ENCODE results near the gene LCE5A. TPM values are rescaled to one million over a fixed set of nuclear protein-coding genes. Genes with fewer than 3 reads are reported as not detected.

LCE5A gene
- total and polyA plus RNA-seq, 9 of the 15 experiments (the other 6 are each of a cell fraction or from before 2014, with no cell fraction given) = not detected

DNA sequence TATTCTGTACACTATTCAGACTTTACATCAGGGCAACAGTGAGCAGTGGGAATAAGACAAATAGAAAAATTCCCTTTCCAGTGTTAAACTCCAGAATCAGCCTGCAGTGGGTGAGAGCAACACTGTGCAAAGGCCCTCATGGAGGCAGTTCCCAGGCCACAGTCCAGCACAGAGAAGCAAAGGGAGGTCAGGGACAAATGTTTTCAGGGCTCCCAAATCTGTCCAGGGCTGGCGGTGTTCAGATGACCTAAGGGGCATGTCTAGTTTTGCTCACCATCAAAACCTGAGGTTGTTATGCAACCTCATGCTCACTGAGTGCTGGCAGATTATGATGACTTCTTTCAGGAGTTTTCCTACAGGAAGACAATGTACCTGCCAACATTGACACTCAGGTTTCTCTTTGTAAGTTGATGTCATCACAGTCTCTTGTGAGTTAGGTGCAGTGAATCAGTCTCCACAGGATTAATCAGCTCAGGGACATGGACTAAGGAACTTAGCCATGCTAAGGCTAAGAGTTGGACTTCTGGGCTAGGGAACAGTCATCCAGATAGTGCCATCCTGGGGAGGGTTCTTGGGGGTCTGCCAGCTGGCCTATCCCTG lies 3.6 kb upstream of the LCE5A start (continued):
- TF ChIP-seq EP400 (IDR thresholded peaks at IDR 0.05) (no peak), ERF (CRISPR knock-in tag; IDR thresholded peaks at IDR 0.05) (no peak), MECOM (CRISPR knock-in tag; IDR thresholded peaks at IDR 0.05) (no peak), SNRNP70 (optimal IDR thresholded peaks at IDR 0.05; ENCODE audit: low read depth, low read length) (no peak), BRCA1 (IDR thresholded peaks at IDR 0.05) (no peak), BRCA1 (CRISPR knock-in tag; IDR thresholded peaks at IDR 0.05) (no peak), ATF3 (IDR thresholded peaks at IDR 0.05) (no peak), ATF3 (CRISPR knock-in tag; conservative IDR thresholded peaks at IDR 0.05) (no peak)

DNA sequence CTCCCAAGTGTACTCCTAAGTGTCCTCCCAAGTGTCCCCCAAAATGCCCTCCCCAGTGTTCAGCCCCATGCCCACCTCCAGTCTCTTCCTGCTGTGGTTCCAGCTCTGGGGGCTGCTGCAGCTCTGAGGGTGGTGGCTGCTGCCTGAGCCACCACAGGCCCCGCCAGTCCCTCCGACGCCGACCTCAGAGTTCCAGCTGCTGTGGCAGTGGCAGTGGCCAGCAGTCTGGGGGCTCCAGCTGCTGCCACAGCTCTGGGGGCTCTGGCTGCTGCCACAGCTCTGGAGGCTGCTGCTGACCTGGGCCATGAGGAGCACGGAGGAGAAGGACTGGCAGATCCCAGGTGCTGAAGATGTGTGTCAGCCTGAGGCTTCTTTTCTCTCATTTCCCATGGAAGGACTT lies 993 bp downstream of the LCE5A start:
- no peaks in the 10 kb centered on the region; the same call in 1 of the 2 replicates for H4K20me1 ChIP-seq (replicated peaks; ENCODE audit: control insufficient read depth, insufficient read depth, low read length)
- no peaks in the 10 kb centered on the region for H3K9me3 ChIP-seq (replicated peaks; ENCODE audit: control insufficient read depth, insufficient read depth, low read depth, low read length)
- in situ Hi-C loops (cut with MboI) = no loop called here
- H3K4me1 ChIP-seq (replicated peaks in 1 of 2; ENCODE audit: control insufficient read depth in 2 of 2, insufficient read depth in 2 of 2, low read length in 2 of 2) = peaks cover 0 to 6% of the 10 kb centered on the region in 2 experiments; a peak in 1 of 5 replicates
- no peaks in the 10 kb centered on the region for H3K79me2 ChIP-seq (ENCODE audit: control insufficient read depth, insufficient read depth, low read length)
- no peak overlapping the region for H3K4me2 ChIP-seq (ENCODE audit: insufficient read depth, low read length)
- H3K27me3 ChIP-seq (ENCODE audit: control insufficient read depth in 2 of 2, insufficient read depth in 2 of 2, low read length in 2 of 2) = peaks cover 12 to 18% of the 10 kb centered on the region in 2 experiments; a peak in 3 of 5 replicates
- H3K9ac ChIP-seq (ENCODE audit: insufficient read depth in 1 of 2, low read depth in 2 of 2, low read length in 2 of 2) = no peak overlapping the region; a peak in 1 of 4 replicates
- ChIA-PET POLR2A (interaction anchor here (0.6 to 1.2 kb wide), 3 partner anchors 10 to 19 kb away, joined by 3 read pairs; no protein-coding TSS in a partner anchor), CTCF (ENCODE audit: low intra/inter-chr PET ratio) (no interaction called here)
- ATAC-seq (no peak), FAIRE-seq (no peak), DNase-seq (ENCODE audit: extremely low read depth in 1 of 4, low spot score in 3 of 4) (no peak)
- BruUV-seq (replicated peaks) = no TSS peak
- intact Hi-C loops (cut with micrococcal nuclease) = no loop called here
- H3K9me1 ChIP-seq (ENCODE audit: control insufficient read depth, insufficient read depth, low read length) = no peaks in the 10 kb centered on the region
- no peaks in the 10 kb centered on the region for H3K36me3 ChIP-seq (ENCODE audit: control insufficient read depth, insufficient read depth, low read length)
- no peak overlapping the region for H2AFZ ChIP-seq (ENCODE audit: low read depth, low read length)
- no peak overlapping the region for H3K4me3 ChIP-seq
- WGBS (ENCODE audit: insufficient coverage, low coverage, missing lambda C conversion rate) = 0% methylated on average over 5 of the region's 5 CpGs
- H3K27ac ChIP-seq (ENCODE audit: extremely low read depth, low read depth, low read length) = no peak overlapping the region
- no peak for TF ChIP-seq DNMT1 (IDR thresholded peaks at IDR 0.05)
- no peak for TF ChIP-seq BCOR (IDR thresholded peaks at IDR 0.05)
- TF ChIP-seq RREB1 (CRISPR knock-in tag; IDR thresholded peaks at IDR 0.05) = no peak
- TF ChIP-seq CREB3L1 (IDR thresholded peaks at IDR 0.05; ENCODE audit: borderline replicate concordance, low read depth) = no peak
- no peak for TF ChIP-seq MXD1 (CRISPR knock-in tag; IDR thresholded peaks at IDR 0.05; ENCODE audit: borderline replicate concordance, poor library complexity, severe bottlenecking)
- no peak for TF ChIP-seq ATF7 (IDR thresholded peaks at IDR 0.05)
